OCI-LY7 (cell line): ENCODE results near the gene PUM1. TPM values are rescaled to one million over a fixed set of nuclear protein-coding genes. Genes with fewer than 3 reads are reported as not detected.
"Not testable (repeated sequence)": the region's sequence is repeated elsewhere in the genome, so short reads cannot be mapped to it uniquely, and the experiment has no call there.

Source experiments
- BruUV-seq: library from RNA; stranded (reverse); fragments of 400-500 nt; replicated peaks from 2 replicates; lab custom pipeline; 2021; lab: Mats Ljungman, UMichigan
- CTCF ChIA-PET: fragments of 300-600 bp; sonication (Branson Sonifier 250); formaldehyde crosslinking; loops from one replicate; lab custom pipeline; 2022; ENCODE audit warnings: antibody characterized with exemption; ENCODE audit not compliant: unreplicated experiment; lab: Charles Lee
- POLR2A ChIA-PET: fragments of 300-600 bp; sonication (Branson Sonifier 250); formaldehyde crosslinking; loops from one replicate; lab custom pipeline; 2022; ENCODE audit warnings: antibody characterized with exemption; lab: Charles Lee
- DNase-seq: peaks from one replicate; pipeline ENCODE4 v3.0.0-alpha.2; 2015; ENCODE audit warnings: low spot score
- H2AFZ ChIP-seq: fragments of 200-600 bp; sonication (generic), shearing (Covaris generic); 2 replicates; pipeline ENCODE4 v1.6.1; 2014; ENCODE audit warnings: mild to moderate bottlenecking, antibody characterized with exemption, low read length, moderate library complexity
- H3K27ac ChIP-seq: fragments of 200-600 bp; sonication (generic); 2 replicates; pipeline ENCODE4 v1.5.1; 2014; ENCODE audit warnings: mixed run types, low read depth, mild to moderate bottlenecking, moderate library complexity, low read length, inconsistent platforms; ENCODE audit not compliant: poor library complexity, severe bottlenecking
- H3K36me3 ChIP-seq: fragments of 200-600 bp; sonication (generic); 2 replicates; pipeline ENCODE4 v1.6.1; 2014; ENCODE audit warnings: mild to moderate bottlenecking, antibody characterized with exemption, low read length, moderate library complexity, mixed read lengths; ENCODE audit not compliant: insufficient read depth
- H3K4me1 ChIP-seq: fragments of 200-600 bp; sonication (generic); 2 replicates; pipeline ENCODE4 v1.5.1; 2014; ENCODE audit warnings: mild to moderate bottlenecking, low read length; ENCODE audit not compliant: insufficient read depth, poor library complexity, severe bottlenecking
- H3K4me2 ChIP-seq: fragments of 200-600 bp; sonication (generic); 2 replicates; pipeline ENCODE4 v1.6.1; 2014; ENCODE audit warnings: mild to moderate bottlenecking, low read length
- H3K4me3 ChIP-seq: fragments of 200-600 bp; sonication (generic); 2 replicates; pipeline ENCODE4 v1.5.1; 2014; ENCODE audit warnings: mild to moderate bottlenecking, low read depth, low read length; ENCODE audit not compliant: poor library complexity, severe bottlenecking
- H3K79me2 ChIP-seq: fragments of 200-600 bp; sonication (generic); 2 replicates; pipeline ENCODE4 v1.6.1; 2016; ENCODE audit warnings: low read depth, mild to moderate bottlenecking, low read length, moderate library complexity, mixed read lengths; ENCODE audit not compliant: insufficient read depth
- H3K9me2 ChIP-seq: fragments of 200-600 bp; sonication (generic); 2 replicates; pipeline ENCODE4 v1.6.1; 2016; ENCODE audit warnings: mild to moderate bottlenecking, low read length, mixed read lengths; ENCODE audit not compliant: insufficient read depth
- H3K9me3 ChIP-seq: fragments of 200-600 bp; sonication (generic); 2 replicates; pipeline ENCODE4 v1.6.1; 2014; ENCODE audit warnings: mild to moderate bottlenecking, mixed run types, low read length, mixed read lengths
- H4K20me1 ChIP-seq: fragments of 200-600 bp; sonication (generic); 2 replicates; pipeline ENCODE4 v1.6.1; 2014; ENCODE audit warnings: mild to moderate bottlenecking, antibody characterized with exemption, low read length, moderate library complexity, mixed read lengths; ENCODE audit not compliant: insufficient read depth
- CTCF ChIP-seq: fragments of 200-600 bp; sonication (generic); conservative IDR thresholded peaks from 2 replicates; pipeline ENCODE4 v1.5.1; 2014; ENCODE audit warnings: mild to moderate bottlenecking, antibody characterized with exemption, low read length, moderate library complexity, mixed read lengths
- EZH2phosphoT487 ChIP-seq: fragments of 200-600 bp; sonication (generic); IDR thresholded peaks from 2 replicates; pipeline ENCODE4 v1.6.1; 2018; ENCODE audit warnings: low read depth, borderline replicate concordance, mild to moderate bottlenecking, mixed run types, antibody characterized with exemption, low read length, moderate library complexity, mixed read lengths
- intact Hi-C: fragments of 100-400 bp; cut with micrococcal nuclease; formaldehyde crosslinking; loops from one replicate; pipeline ENCODE4 v1.10.0; 2022; ENCODE audit not compliant: unreplicated experiment
- total RNA-seq, 2 experiments: library from RNA; depleted of rRNA in 1 of 2; stranded (reverse); fragments of >200 nt in 1 of 2; shearing (Covaris generic) in 1 of 2; gene quantifications; 2 replicates each; pipeline ENCODE4 v1.2.3, GENCODE V29; 2014 to 2022

PUM1 gene
- total RNA-seq, 2 experiments from 2014 or later, result 52.0 to 97.5 TPM

GRCh38 chr1:30940541-30940940 lies 125.0 kb downstream of the PUM1 start:
- TF ChIP-seq EZH2phosphoT487, result no peak
- TF ChIP-seq CTCF, result no peak
- no peaks in the 10 kb centered on the region for H3K4me1 ChIP-seq
- no peaks in the 10 kb centered on the region for H3K9me2 ChIP-seq
- no peak overlapping the region for H3K4me3 ChIP-seq
- no peak for DNase-seq
- H3K27ac ChIP-seq, result no peak overlapping the region
- intact Hi-C loops, result no loop called here
- no peaks in the 10 kb centered on the region for H4K20me1 ChIP-seq
- H3K36me3 ChIP-seq, result peaks cover 90% of the 10 kb centered on the region
- TSS peak; percentile 7 for BruUV-seq
- ChIA-PET CTCF (no interaction called here), POLR2A (interaction anchor here (1.9 kb wide), 1 partner anchor 17 kb away, joined by 6 read pairs; no protein-coding TSS in a partner anchor)
- H3K79me2 ChIP-seq, result no peaks in the 10 kb centered on the region
- H3K4me2 ChIP-seq, result no peak overlapping the region
- no peaks in the 10 kb centered on the region for H3K9me3 ChIP-seq
- H2AFZ ChIP-seq, result no peak overlapping the region

- intact Hi-C loops, result no loop called here
- H3K36me3 ChIP-seq, result peaks cover 89% of the 10 kb centered on the region
- H4K20me1 ChIP-seq, result no peaks in the 10 kb centered on the region; the same call in 1 of the 2 replicates
- H2AFZ ChIP-seq, result no peak overlapping the region
- no TSS peak for BruUV-seq
- ChIA-PET POLR2A (no interaction called here), CTCF (no interaction called here)
- H3K4me1 ChIP-seq, result no peaks in the 10 kb centered on the region
- H3K27ac ChIP-seq, result no peak overlapping the region
- no peak for DNase-seq
- H3K79me2 ChIP-seq, result no peaks in the 10 kb centered on the region
- H3K4me3 ChIP-seq, result no peak overlapping the region
- H3K9me3 ChIP-seq, result no peaks in the 10 kb centered on the region
- TF ChIP-seq EZH2phosphoT487 (no peak), CTCF (no peak)
- no peak overlapping the region for H3K4me2 ChIP-seq
- H3K9me2 ChIP-seq, result no peaks in the 10 kb centered on the region
Observed at GRCh38 chr1:30936541-30937171, 128.9 kb downstream of the PUM1 start.

- H3K4me1 ChIP-seq, POLR2A ChIA-PET, H3K9me3 ChIP-seq, H2AFZ ChIP-seq, H3K4me2 ChIP-seq, DNase-seq, intact Hi-C loops, H4K20me1 ChIP-seq, H3K4me3 ChIP-seq, CTCF ChIA-PET, H3K79me2 ChIP-seq, H3K9me2 ChIP-seq, BruUV-seq, H3K27ac ChIP-seq: not testable (repeated sequence)
- H3K36me3 ChIP-seq, result peaks cover 86% of the 10 kb centered on the region
Observed at GRCh38 chr1:30935758-30936157, 129.8 kb downstream of the PUM1 start.
